ENCODE data around the gene SLC4A7. TPM values are rescaled to one million over a fixed set of nuclear protein-coding genes. Genes with fewer than 3 reads are reported as not detected.
"Not testable (repeated sequence)": the region's sequence is repeated elsewhere in the genome, so short reads cannot be mapped to it uniquely, and the experiment has no call there.

SLC4A7 gene
- total RNA-seq, 4 donors from 2014 or later, result 23.1 to 62.9 (median 43.6) TPM

- Histone ChIP-seq H3K36me3 (no peaks in the 10 kb centered on the region), H3K4me3 (no peak overlapping the region), H3K27ac (no peak overlapping the region), H3K27me3 (no peaks in the 10 kb centered on the region), H3K4me1 (peaks cover 0 to 43% (median 0%) of the 10 kb centered on the region in 3 donors), H3K9me3 (no peaks in the 10 kb centered on the region)
- ATAC-seq, result no peak
- WGBS, 2 donors (ENCODE audit: low coverage in 1 of 2), result 83 to 87% methylated on average over 3 of the region's 3 CpGs
- TF ChIP-seq POLR2AphosphoS5 (IDR thresholded peaks at IDR 0.05), result no peak
- TF ChIP-seq POLR2A (IDR thresholded peaks at IDR 0.05), result no peak
- TF ChIP-seq CTCF (IDR thresholded peaks at IDR 0.05), result no peak
- TF ChIP-seq EP300 (IDR thresholded peaks at IDR 0.05), result no peak
These were observed 29.7 kb downstream of the SLC4A7 start for GRCh38 chr3:27454461-27454860.

- ATAC-seq, result no peak
- peaks cover 0 to 43% (median 0%) of the 10 kb centered on the region in 3 donors for H3K4me1 ChIP-seq
- H3K27ac ChIP-seq, result no peak overlapping the region
- WGBS, 2 donors (ENCODE audit: low coverage in 1 of 2), result 93 to 100% methylated on average over 1 of the region's 1 CpG
- H3K27me3 ChIP-seq, result no peaks in the 10 kb centered on the region
- H3K36me3 ChIP-seq, result peaks cover 0 to 12% of the 10 kb centered on the region in 2 donors
- no peak overlapping the region for H3K4me3 ChIP-seq
- TF ChIP-seq EP300 (IDR thresholded peaks at IDR 0.05) (no peak), POLR2AphosphoS5 (IDR thresholded peaks at IDR 0.05) (no peak), POLR2A (IDR thresholded peaks at IDR 0.05) (no peak), CTCF (IDR thresholded peaks at IDR 0.05) (no peak)
- no peaks in the 10 kb centered on the region for H3K9me3 ChIP-seq
These were observed 31.7 kb downstream of the SLC4A7 start for GRCh38 chr3:27452368-27453090.

- Histone ChIP-seq H3K36me3 (peaks cover 0 to 17% of the 10 kb centered on the region in 2 donors), H3K27me3 (no peaks in the 10 kb centered on the region), H3K27ac (no peak overlapping the region), H3K4me1 (peaks cover 0 to 41% (median 0%) of the 10 kb centered on the region in 3 donors), H3K9me3 (no peaks in the 10 kb centered on the region), H3K4me3 (no peak overlapping the region)
- ATAC-seq, result no peak
- TF ChIP-seq POLR2A (IDR thresholded peaks at IDR 0.05) (no peak), EP300 (IDR thresholded peaks at IDR 0.05) (no peak), CTCF (IDR thresholded peaks at IDR 0.05) (no peak), POLR2AphosphoS5 (IDR thresholded peaks at IDR 0.05) (no peak)
These were observed 32.3 kb downstream of the SLC4A7 start for GRCh38 chr3:27451842-27452241.

GRCh38 chr3:27451251-27451650 lies 32.9 kb downstream of the SLC4A7 start:
- H3K9me3 ChIP-seq, result no peaks in the 10 kb centered on the region
- H3K36me3 ChIP-seq, result peaks cover 0 to 21% of the 10 kb centered on the region in 2 donors
- TF ChIP-seq POLR2A (IDR thresholded peaks at IDR 0.05) (no peak), POLR2AphosphoS5 (IDR thresholded peaks at IDR 0.05) (no peak)
- H3K4me1 ChIP-seq, result peaks cover 0 to 39% (median 0%) of the 10 kb centered on the region in 3 donors
- ATAC-seq, result no peak
- no peak overlapping the region for H3K4me3 ChIP-seq
- no peaks in the 10 kb centered on the region for H3K27me3 ChIP-seq
- no peak overlapping the region for H3K27ac ChIP-seq

- Histone ChIP-seq H3K27ac (no peak overlapping the region), H3K9me3 (no peaks in the 10 kb centered on the region), H3K27me3 (no peaks in the 10 kb centered on the region), H3K4me1 (peaks cover 0 to 28% (median 0%) of the 10 kb centered on the region in 3 donors), H3K4me3 (no peak overlapping the region), H3K36me3 (peaks cover 0 to 29% of the 10 kb centered on the region in 2 donors)
- TF ChIP-seq POLR2A (IDR thresholded peaks at IDR 0.05) (no peak), POLR2AphosphoS5 (IDR thresholded peaks at IDR 0.05) (no peak), CTCF (IDR thresholded peaks at IDR 0.05) (no peak), EP300 (IDR thresholded peaks at IDR 0.05) (no peak)
- ATAC-seq, result no peak
- WGBS, 2 donors (ENCODE audit: low coverage in 1 of 2), result 97 to 100% methylated on average over 2 of the region's 2 CpGs
These were observed 34.5 kb downstream of the SLC4A7 start for GRCh38 chr3:27449530-27450150.

GRCh38 chr3:27442995-27443394 lies 41.2 kb downstream of the SLC4A7 start:
- H3K4me1 ChIP-seq, H3K4me3 ChIP-seq, ATAC-seq, H3K27me3 ChIP-seq, H3K27ac ChIP-seq: not testable (repeated sequence)
- peaks cover 0 to 11% (median 0%) of the 10 kb centered on the region in 3 donors for H3K9me3 ChIP-seq
- peaks cover 0 to 67% of the 10 kb centered on the region in 2 donors for H3K36me3 ChIP-seq
- WGBS, 2 donors (ENCODE audit: low coverage in 1 of 2), result 95 to 99% methylated on average over 7 to 8 of the region's 13 CpGs

- WGBS, 2 donors (ENCODE audit: low coverage in 1 of 2), result 85 to 93% methylated on average over 3 to 4 of the region's 4 CpGs
- Histone ChIP-seq H3K9me3 (peaks cover 0 to 11% (median 0%) of the 10 kb centered on the region in 3 donors), H3K36me3 (peaks cover 0 to 83% of the 10 kb centered on the region in 2 donors)
- not testable (repeated sequence) for ATAC-seq, H3K4me3 ChIP-seq, H3K27me3 ChIP-seq, H3K27ac ChIP-seq, H3K4me1 ChIP-seq
These were observed 45.8 kb downstream of the SLC4A7 start for GRCh38 chr3:27438352-27438751.
